Inferior parietal cortex (tissue), 1 donor: ENCODE measurements around the gene F8.
A peak's percentile ranks its signal among the peaks of the same experiment; 100 is the strongest.
"Not testable (repeated sequence)": the region's sequence is repeated elsewhere in the genome, so short reads cannot be mapped to it uniquely, and the experiment has no call there.

Source experiments
- DNase-seq: peaks from one replicate; pipeline ENCODE4 v3.0.0-alpha.2; 2016; ENCODE audit errors: extremely low spot score

Gene F8

GRCh38 chrX:154986826-154987575 is 35.5 kb downstream of the F8 start:
- DNase-seq: no peak

DNA sequence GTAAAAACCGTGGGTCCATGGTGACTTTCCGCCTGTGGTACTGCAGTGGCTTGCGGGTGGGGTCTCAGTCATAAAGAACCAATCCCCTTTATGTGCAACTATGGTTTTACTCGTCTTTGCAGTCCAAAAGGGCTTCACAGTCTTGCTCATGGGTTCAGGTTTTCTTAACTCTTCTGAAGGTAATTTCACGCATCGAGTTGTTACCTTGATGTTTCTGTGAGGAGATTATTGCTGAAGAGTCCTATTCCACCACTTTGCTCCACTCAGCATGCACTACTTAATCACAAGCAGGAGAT is 41.5 kb downstream of the F8 start:
- no peak for DNase-seq

DNA sequence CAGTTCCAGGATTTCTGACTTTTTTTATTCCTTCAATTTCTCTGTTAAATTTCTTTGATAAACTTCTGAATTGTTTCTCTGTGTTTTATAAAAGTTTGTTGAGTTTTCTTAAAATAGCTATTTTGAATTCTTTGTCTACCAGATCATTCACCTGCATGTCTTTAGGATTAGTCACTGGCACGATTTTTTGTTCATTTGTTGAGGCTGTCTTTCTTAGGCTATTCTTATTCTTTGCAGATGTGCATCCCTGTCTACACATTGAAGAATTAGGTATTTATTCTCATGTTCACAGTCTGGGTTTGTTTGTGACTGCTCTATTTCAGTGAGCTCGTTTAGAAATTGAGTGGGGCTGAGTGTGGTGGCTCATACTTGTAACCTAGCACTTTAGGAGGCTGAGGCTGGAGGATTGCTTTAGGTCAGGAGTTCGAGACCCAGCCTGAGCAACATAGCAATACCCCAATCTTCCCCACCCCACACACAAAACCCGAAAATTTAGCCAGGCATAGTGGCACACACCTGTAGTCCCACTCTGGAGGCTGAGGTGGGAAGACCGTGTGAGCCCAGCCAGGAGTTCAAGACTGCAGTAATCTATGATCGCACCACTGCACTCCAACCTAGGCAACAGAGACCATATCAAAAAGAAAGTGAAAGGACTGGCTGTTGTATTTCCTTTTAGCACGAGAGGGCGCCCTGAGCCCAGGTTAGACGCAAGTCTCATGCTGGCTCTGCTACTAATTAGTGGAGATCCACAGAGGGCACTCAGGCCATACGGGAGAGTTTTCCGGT is 42.0 kb downstream of the F8 start:
- DNase-seq: peak; percentile 80

- no peak for DNase-seq
Observed at GRCh38 chrX:154979629-154980028, 42.9 kb downstream of the F8 start.

DNA sequence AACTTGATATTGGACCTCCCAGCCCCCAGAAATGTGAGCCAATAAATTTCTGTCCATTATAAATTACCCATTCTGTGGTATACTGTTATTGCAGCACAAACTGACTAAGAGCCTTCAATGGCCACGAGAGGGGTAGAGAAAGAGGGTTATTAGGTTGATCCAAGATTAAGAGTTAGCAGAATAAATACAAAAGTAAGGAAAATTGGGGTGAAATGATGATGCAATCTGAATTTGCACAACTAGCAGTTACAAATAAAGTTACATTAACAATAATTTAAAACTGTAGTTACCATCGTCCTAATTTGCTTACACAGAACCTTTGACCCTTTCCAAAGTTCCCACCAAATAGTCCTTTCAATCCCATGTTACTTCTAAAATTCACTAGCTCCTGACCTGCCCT is 54.2 kb downstream of the F8 start:
- DNase-seq: no peak

DNA sequence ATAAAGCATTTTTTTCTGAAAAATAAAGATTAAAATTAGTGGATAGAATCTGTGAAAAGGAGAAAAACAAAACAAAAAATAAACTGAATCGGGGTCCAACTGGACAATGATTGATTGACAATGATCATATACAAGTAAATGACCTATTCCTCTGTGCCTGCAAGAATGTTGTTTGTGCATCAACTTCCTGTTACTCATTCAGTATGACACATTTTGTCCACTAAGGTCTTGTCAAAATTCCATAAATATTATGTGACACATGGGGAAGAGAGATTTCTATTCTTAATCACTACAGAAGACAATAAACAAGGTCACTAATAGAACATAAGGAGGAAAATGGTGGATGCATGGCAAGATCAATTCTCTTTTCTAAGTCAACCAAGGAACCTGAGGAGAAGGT is 54.9 kb downstream of the F8 start:
- DNase-seq: no peak

DNA sequence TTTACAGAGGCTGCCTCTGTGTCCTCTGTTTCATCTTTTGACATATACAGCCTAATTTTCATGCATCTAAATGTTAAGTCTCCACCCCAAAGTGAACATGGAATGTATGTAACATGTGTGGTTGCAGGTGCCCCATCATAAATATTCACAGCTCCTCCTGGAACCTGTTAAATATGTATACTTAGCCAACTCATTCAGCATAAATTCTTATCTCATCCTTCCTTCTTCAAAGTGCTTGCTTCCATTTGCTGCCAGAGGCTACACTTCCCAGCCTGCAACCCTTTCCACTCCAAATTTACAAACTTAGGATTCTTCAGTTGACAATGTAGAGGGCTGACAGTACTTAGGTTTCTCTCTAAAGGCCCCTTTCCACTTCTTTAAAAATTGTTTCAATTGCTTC is 60.6 kb downstream of the F8 start:
- DNase-seq: no peak

- DNase-seq: not testable (repeated sequence)
Observed at GRCh38 chrX:154955799-154956198, 66.7 kb downstream of the F8 start.

- DNase-seq: not testable (repeated sequence)
Observed at GRCh38 chrX:154939265-154939664, 83.3 kb downstream of the F8 start.

GRCh38 chrX:154924771-154925170 is 97.8 kb downstream of the F8 start:
- not testable (repeated sequence) for DNase-seq

- peak; percentile 58 for DNase-seq
Observed at GRCh38 chrX:154918060-154918483, 104.5 kb downstream of the F8 start.

GRCh38 chrX:154914052-154914451 is 108.5 kb downstream of the F8 start:
- no peak for DNase-seq

DNA sequence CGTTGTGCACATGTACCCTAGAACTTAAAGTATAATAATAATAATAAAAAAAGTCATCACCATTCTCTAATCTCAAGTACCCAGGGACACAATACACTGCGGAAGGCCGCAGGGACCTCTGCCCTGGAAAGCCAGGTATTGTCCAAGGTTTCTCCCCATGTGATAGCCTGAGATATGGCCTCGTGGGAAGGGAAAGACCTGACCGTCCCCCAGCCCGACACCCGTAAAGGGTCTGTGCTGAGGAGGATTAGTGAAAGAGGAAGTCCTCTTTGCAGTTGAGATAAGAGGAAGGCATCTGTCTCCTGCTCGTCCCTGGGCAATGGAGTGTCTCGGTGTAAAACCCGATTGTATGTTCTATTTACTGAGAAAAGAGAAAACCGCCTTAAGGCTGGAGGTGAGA is 112.0 kb downstream of the F8 start:
- DNase-seq: not testable (repeated sequence)

DNA sequence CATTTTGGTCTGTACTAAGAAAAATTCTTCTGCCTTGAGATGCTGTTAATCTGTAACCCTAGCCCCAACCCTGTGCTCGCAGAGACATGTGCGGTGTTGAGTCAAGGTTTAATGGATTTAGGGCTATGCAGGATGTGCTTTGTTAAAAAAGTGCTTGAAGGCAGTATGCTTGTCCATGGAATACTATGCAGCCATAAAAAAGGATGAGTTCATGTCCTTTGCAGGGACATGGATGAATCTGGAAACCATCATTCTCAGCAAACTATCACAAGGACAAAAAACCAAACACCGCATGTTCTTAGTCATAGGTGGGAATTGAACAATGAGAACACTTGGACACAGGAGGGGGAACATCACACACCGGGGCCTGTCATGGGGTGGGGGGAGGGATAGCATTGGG is 112.5 kb downstream of the F8 start:
- not testable (repeated sequence) for DNase-seq

- DNase-seq: no peak
Observed at GRCh38 chrX:154908821-154909220, 113.7 kb downstream of the F8 start.

DNA sequence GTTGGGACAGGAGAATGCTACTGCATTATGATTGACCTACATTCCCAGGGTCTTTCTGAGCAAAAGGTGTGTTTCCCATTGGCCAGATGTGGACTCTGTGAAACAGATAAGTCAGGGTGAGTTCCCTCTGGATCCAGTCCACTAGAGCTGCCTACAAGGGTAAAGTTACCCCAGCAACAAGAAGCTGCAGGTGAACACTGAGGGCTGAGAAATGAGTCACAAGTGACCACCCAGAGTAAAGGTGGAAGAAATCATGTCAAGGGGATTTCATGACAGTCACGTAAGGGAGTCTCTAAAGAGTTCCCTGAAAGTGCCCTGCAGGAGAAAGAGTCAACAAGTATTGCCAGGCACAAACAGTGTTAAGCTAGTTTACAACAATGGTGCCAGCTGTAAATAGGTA is 120.1 kb downstream of the F8 start:
- DNase-seq: no peak

DNA sequence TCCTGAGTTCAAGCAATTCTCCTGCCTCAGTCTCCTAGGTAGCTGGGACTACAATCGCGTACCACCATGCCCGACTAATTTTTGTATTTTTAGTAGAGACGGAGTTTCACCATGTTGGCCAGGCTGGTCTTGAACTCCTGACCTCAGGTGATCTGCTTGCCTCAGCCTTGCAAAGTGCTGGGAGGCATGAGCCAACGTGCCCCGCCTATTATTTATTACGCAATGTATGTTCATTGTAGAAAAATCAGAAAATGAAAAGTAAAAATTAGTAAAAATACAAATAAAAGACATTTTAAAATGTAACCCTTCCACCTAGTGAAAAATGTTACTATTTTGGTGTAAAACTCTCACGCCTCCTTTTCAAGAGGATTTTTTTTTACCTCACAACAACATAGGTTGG is 122.2 kb downstream of the F8 start:
- DNase-seq: no peak

DNA sequence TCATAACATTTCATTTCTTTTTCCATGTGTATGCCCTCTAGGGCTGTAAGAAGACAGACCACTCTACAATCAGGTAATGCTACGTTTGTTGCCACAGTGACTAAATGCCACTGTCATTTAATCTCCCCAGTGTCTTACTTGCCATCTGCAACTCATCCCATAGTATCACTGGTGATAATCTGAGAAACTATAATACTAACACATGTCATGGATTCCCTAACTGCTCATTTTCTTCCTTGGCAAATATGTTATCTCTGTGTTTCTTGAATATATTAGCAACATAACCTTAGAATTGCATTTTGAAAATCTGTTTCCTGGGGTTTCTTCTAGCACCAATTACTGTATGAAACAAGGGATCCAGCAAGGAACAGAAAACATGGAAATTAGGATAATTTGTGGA is 130.2 kb downstream of the F8 start:
- no peak for DNase-seq

- no peak for DNase-seq
Observed at GRCh38 chrX:154890990-154891639, 131.4 kb downstream of the F8 start.

DNA sequence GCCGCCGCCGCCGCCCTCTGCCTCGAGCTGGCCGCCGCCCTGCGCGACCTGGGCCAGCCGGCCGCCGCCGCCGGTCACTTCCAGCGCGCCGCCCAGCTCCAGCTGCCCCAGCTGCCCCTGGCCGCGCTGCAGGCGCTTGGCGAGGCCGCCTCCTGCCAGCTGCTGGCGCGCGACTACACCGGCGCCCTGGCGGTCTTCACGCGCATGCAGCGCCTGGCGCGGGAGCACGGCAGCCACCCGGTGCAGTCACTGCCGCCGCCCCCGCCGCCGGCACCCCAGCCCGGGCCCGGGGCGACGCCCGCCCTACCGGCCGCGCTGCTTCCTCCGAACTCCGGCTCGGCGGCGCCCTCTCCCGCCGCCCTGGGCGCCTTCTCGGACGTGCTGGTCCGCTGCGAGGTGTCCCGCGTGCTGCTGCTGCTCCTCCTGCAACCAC is 135.7 kb downstream of the F8 start:
- not testable (repeated sequence) for DNase-seq

GRCh38 chrX:154886069-154886788 is 136.3 kb downstream of the F8 start, which contains the start of gene F8A1:
Gene F8A1 (plus strand): TSS chrX:154886355. CDS start chrX:154886375, 20 bp downstream.
- DNase-seq: not testable (repeated sequence)

DNA sequence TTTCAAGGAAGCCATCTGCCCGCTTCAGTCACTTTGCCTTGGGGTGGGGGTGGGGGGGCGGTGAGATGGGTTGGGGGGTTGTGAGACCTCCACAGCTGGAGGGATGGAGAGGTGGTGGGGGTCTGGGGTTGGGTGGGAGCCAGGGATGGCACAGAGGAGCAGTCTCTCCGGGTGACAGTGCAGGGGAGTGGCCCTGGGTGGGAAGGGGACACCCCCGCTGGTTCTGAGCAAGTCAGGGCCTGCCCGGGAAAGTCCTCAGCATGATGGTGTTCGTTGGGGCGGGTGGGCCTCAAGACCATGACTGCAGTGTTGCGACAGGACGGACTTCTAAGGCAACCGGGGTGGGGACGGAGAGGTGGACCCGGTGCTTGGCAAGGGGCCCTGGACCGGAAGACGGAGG is 137.0 kb downstream of the F8 start:
- not testable (repeated sequence) for DNase-seq
